K562 (cell line): ENCODE data around the gene KCNK1. TPM values are rescaled to one million over a fixed set of nuclear protein-coding genes. Genes with fewer than 3 reads are reported as not detected.

Source experiments
- AFF4 ChIP-seq: sonication (generic); formaldehyde crosslinking; IDR thresholded peaks from 2 replicates; pipeline ENCODE4 v1.8.0; 2023; ENCODE audit warnings: mild to moderate bottlenecking, missing genetic modification reagents
- CHD1 ChIP-seq: fragments of 200-600 bp; sonication (generic); IDR thresholded peaks from one replicate; pipeline ENCODE4 v1.6.1; 2012; ENCODE audit warnings: mild to moderate bottlenecking, moderate library complexity, low read length, inconsistent platforms
- KAT8 ChIP-seq: fragments of 450-650 bp; IDR thresholded peaks from 2 replicates; pipeline ENCODE4 v1.6.1; 2016; ENCODE audit warnings: low read depth, mild to moderate bottlenecking
- NCOA2 ChIP-seq, 2 experiments: fragments of 450-650 bp; IDR thresholded peaks; 2 replicates each; pipeline ENCODE4 v1.6.1; 2018; ENCODE audit warnings: mild to moderate bottlenecking in 2 of 2, moderate library complexity in 1 of 2; ENCODE audit not compliant: partially characterized antibody in 2 of 2
- PRMT5 ChIP-seq: sonication (generic); formaldehyde crosslinking; IDR thresholded peaks from 2 replicates; pipeline ENCODE4 v1.5.0; 2020; ENCODE audit warnings: missing genetic modification reagents
- SAP30 ChIP-seq: fragments of 200-600 bp; sonication (generic); IDR thresholded peaks from 2 replicates; pipeline ENCODE4 v1.6.1; 2012; ENCODE audit warnings: borderline replicate concordance, low read depth, mild to moderate bottlenecking, moderate library complexity, low read length, control low read depth, inconsistent platforms; ENCODE audit not compliant: insufficient read depth, poor library complexity, severe bottlenecking
- ZBED1 ChIP-seq: IDR thresholded peaks from 2 replicates; pipeline ENCODE4 v1.6.1; 2014
- ZNF212 ChIP-seq: fragments of 450-650 bp; formaldehyde crosslinking; IDR thresholded peaks from 2 replicates; pipeline ENCODE4 v1.4.0; 2020; ENCODE audit warnings: mild to moderate bottlenecking
- ZNF318 ChIP-seq, 2 experiments: fragments of 450-650 bp; IDR thresholded peaks; 2 replicates each; pipeline ENCODE4 v1.6.1; 2016; ENCODE audit warnings: mild to moderate bottlenecking in 2 of 2, borderline replicate concordance in 1 of 2, low read depth in 1 of 2, moderate library complexity in 1 of 2
- polyA plus RNA-seq, 8 experiments: library from polyadenylated mRNA; depleted of rRNA in 4 of 8; stranded (reverse) in 5 of 8; unstranded in 3 of 8; fragments of >200 nt; fragmentation: Nextera tagmentation in 2 of 8; fragmentation: Illumina TruSeq in 1 of 8; extraction: Ambion mirVana in 2 of 8; extraction: Trizol in 1 of 8; gene quantifications; 2 replicates each; pipeline versions ENCODE4 v1.2.1 to v1.2.3, GENCODE V29; 2011 to 2014; ENCODE audit warnings: inconsistent platforms in 1 of 8, missing spikeins in 1 of 8
- total RNA-seq, 7 experiments: library from RNA; depleted of rRNA in 6 of 7; stranded (reverse); fragments of >200 nt in 6 of 7; fragmentation: Illumina TruSeq in 2 of 7; extraction: Trizol in 2 of 7; gene quantifications; 2 replicates each; pipeline versions ENCODE4 v1.2.1 to v1.2.3, GENCODE V29; 2011 to 2021; ENCODE audit warnings: low replicate concordance in 1 of 7
- TF ChIP-seq, protein P1 (sequence below): sonication (generic); formaldehyde crosslinking; IDR thresholded peaks from 2 replicates; pipeline ENCODE4 v1.9.0; 2022; ENCODE audit warnings: mild to moderate bottlenecking, missing genetic modification reagents
- TF ChIP-seq, protein P2 (sequence below): sonication (generic); formaldehyde crosslinking; IDR thresholded peaks from 2 replicates; pipeline ENCODE4 v1.8.1; 2023; ENCODE audit warnings: mild to moderate bottlenecking, missing genetic modification reagents

The KCNK1 gene
- total and polyA plus RNA-seq, 9 of the 15 experiments (the other 6 are each of a cell fraction or from before 2014, with no cell fraction given) = 3.1 to 22.7 (median 6.0) TPM

DNA sequence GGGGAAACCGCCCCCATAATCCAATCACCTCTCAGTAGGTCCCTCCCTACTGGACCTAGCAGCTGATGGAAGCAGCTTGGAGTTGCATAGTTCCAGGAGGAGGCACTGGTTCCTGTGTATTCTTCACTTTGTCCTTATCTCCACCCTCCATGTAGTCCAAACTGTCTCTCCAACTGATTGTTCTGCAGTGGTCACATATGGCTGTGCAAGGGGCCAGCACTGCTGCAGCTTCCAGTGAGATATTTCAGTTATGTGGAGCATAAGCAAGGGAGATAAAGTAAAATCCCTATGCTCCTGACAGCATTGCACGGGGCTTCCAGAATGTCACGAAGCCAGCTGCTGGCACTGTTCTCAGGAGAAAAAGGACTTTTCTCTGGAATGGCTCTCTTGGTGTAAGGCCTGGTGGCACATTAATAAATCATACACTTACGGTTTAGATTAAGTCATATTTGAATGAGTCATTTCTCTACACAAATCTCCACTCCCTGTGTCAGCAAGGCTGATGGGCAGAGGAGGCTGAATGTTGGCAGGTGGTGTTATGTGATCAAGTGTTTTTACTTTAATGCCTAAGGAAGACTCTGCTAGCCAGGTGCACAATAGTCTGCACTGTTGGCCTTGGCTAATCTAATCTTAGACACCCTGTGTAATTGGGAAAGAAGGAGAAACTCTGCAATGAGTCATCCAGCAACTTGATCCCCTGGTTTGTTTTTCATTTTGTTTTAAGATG lies 93.4 kb downstream of the KCNK1 start (continued):
- TF ChIP-seq ZNF318 (IDR thresholded peaks at IDR 0.05; ENCODE audit: borderline replicate concordance in 1 of 2, low read depth in 1 of 2) = no peak
- TF ChIP-seq ZBED1 = no peak
- no peak for TF ChIP-seq AFF4
- no peak for TF ChIP-seq SAP30
- TF ChIP-seq NCOA2 (IDR thresholded peaks at IDR 0.05; ENCODE audit: partially characterized antibody in 2 of 2) = no peak
- TF ChIP-seq, protein P1, sequence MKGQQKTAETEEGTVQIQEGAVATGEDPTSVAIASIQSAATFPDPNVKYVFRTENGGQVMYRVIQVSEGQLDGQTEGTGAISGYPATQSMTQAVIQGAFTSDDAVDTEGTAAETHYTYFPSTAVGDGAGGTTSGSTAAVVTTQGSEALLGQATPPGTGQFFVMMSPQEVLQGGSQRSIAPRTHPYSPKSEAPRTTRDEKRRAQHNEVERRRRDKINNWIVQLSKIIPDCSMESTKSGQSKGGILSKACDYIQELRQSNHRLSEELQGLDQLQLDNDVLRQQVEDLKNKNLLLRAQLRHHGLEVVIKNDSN = no peak
- no peak for TF ChIP-seq PRMT5
- TF ChIP-seq CHD1 = no peak
- 0 out of 2 replicates have a peak, but pooled peaks have one; percentile 14 for TF ChIP-seq KAT8
- TF ChIP-seq, protein P2, sequence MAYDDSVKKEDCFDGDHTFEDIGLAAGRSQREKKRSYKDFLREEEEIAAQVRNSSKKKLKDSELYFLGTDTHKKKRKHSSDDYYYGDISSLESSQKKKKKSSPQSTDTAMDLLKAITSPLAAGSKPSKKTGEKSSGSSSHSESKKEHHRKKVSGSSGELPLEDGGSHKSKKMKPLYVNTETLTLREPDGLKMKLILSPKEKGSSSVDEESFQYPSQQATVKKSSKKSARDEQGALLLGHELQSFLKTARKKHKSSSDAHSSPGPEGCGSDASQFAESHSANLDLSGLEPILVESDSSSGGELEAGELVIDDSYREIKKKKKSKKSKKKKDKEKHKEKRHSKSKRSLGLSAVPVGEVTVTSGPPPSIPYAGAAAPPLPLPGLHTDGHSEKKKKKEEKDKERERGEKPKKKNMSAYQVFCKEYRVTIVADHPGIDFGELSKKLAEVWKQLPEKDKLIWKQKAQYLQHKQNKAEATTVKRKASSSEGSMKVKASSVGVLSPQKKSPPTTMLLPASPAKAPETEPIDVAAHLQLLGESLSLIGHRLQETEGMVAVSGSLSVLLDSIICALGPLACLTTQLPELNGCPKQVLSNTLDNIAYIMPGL (CRISPR knock-in tag) = no peak
- no peak for TF ChIP-seq ZNF212
